GM12878 (cell line): ENCODE data around the gene BIK. TPM values are rescaled to one million over a fixed set of nuclear protein-coding genes. Genes with fewer than 3 reads are reported as not detected.

Experiments
- FOXM1 ChIP-seq: IDR thresholded peaks from 2 replicates; pipeline ENCODE4 v1.6.1; 2012; ENCODE audit warnings: low read depth, mild to moderate bottlenecking, inconsistent platforms, low read length, moderate library complexity
- NRF1 ChIP-seq: conservative IDR thresholded peaks from 2 replicates; pipeline ENCODE4 v1.6.1; 2011; ENCODE audit warnings: mild to moderate bottlenecking, low read depth, low read length, improper control_type of control experiment
- RB1 ChIP-seq: fragments of 450-650 bp; formaldehyde crosslinking; IDR thresholded peaks from 2 replicates; pipeline ENCODE4 v1.6.1; 2017; ENCODE audit warnings: mild to moderate bottlenecking, borderline replicate concordance
- STAT3 ChIP-seq: IDR thresholded peaks from 2 replicates; pipeline ENCODE4 v1.6.1; 2011; ENCODE audit warnings: low read depth, low read length, improper control_type of control experiment
- SUPT20H ChIP-seq: IDR thresholded peaks from 2 replicates; pipeline ENCODE4 v1.6.1; 2011; ENCODE audit warnings: low read depth, mild to moderate bottlenecking, low read length, moderate library complexity, borderline replicate concordance; ENCODE audit not compliant: control insufficient read depth
- TAF1 ChIP-seq: IDR thresholded peaks from 2 replicates; pipeline ENCODE4 v1.6.1; 2011; ENCODE audit warnings: mild to moderate bottlenecking, low read depth, low read length, borderline replicate concordance
- ZNF207 ChIP-seq: fragments of 450-650 bp; IDR thresholded peaks from 2 replicates; pipeline ENCODE4 v1.6.1; 2014; ENCODE audit warnings: antibody characterized with exemption, mild to moderate bottlenecking, borderline replicate concordance
- ZNF24 ChIP-seq: fragments of 450-650 bp; IDR thresholded peaks from 2 replicates; pipeline ENCODE4 v1.6.1; 2017; ENCODE audit warnings: antibody characterized with exemption, mild to moderate bottlenecking
- polyA plus RNA-seq, 11 experiments: library from polyadenylated mRNA; depleted of rRNA in 4 of 11; unstranded in 6 of 11; stranded (reverse) in 5 of 11; fragments of >200 nt; fragmentation: Nextera tagmentation in 4 of 11; fragmentation: Illumina TruSeq in 1 of 11; extraction: Ambion mirVana in 4 of 11; extraction: Trizol in 1 of 11; gene quantifications; 1 replicate in 1 of 11; 2 replicates in 10 of 11; pipeline versions ENCODE4 v1.2.1 to v1.2.3, GENCODE V29; 2011 to 2016; ENCODE audit warnings: inconsistent platforms in 2 of 11, missing spikeins in 2 of 11, low read depth in 1 of 11
- total RNA-seq, 4 experiments: library from RNA; depleted of rRNA in 3 of 4; stranded (reverse); fragments of >200 nt in 3 of 4; fragmentation: Illumina TruSeq in 1 of 4; extraction: Trizol in 1 of 4; gene quantifications; 2 replicates each; pipeline versions ENCODE4 v1.2.1 to v1.2.3, GENCODE V29; 2013 to 2021
- TF ChIP-seq, protein P1 (sequence below): IDR thresholded peaks from 2 replicates; pipeline ENCODE4 v1.6.1; 2012; ENCODE audit warnings: low read length, inconsistent platforms
- TF ChIP-seq, protein P2 (sequence below): IDR thresholded peaks from 2 replicates; pipeline ENCODE4 v1.6.1; 2012; ENCODE audit warnings: low read depth, low read length, improper control_type of control experiment
- TF ChIP-seq, protein P3 (sequence below): fragments of 450-650 bp; IDR thresholded peaks from 2 replicates; pipeline ENCODE4 v1.6.1; 2017; ENCODE audit warnings: borderline replicate concordance
- TF ChIP-seq, protein P4 (sequence below): fragments of 450-650 bp; IDR thresholded peaks from 2 replicates; pipeline ENCODE4 v1.6.1; 2017; ENCODE audit warnings: mild to moderate bottlenecking, moderate library complexity
- TF ChIP-seq, protein P5 (sequence below): IDR thresholded peaks from 2 replicates; pipeline ENCODE4 v1.6.1; 2012; ENCODE audit warnings: improper control_type of control experiment, low read depth, low read length; ENCODE audit not compliant: insufficient replicate concordance

The BIK gene
- total and polyA plus RNA-seq, 10 of the 15 experiments (the other 5 are each of a cell fraction or from before 2014, with no cell fraction given), result 0.33 to 9.8 (median 3.9) TPM

DNA sequence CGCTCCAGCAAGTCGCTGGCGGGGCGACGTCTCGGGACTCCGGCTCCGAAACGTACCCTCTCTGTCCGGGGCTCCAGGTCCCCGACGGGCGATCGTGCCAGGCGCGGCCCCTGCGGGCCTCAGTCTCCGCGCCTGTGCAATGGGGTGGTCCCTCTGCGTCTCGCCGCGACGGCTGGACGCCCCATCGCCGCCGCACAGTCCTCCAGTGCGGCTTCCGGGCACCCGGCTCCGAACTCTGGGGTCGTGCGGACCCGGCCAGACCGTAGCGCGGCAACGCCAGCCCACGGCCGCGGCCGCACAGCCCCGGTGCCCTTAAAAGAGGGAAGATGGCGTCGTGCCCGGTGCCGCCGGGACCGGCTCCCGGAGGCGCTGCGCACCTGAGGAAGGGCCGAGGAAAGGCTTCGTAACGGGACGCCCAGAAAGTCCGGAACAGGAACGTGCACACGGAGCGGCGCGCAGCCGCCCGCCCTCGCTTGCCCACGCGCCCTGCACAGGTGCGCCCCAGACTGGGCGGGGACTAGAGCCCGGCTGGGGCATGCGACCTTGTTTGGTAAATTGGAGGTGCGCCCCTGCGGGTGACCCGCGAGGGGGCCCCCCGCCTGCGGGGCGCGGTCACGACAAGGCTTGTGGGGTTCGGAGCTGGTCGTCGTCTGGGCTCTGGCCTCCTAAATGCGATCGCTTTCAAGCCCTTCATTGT, 525 bp downstream of the BIK start (continued):
- TF ChIP-seq, protein P1, sequence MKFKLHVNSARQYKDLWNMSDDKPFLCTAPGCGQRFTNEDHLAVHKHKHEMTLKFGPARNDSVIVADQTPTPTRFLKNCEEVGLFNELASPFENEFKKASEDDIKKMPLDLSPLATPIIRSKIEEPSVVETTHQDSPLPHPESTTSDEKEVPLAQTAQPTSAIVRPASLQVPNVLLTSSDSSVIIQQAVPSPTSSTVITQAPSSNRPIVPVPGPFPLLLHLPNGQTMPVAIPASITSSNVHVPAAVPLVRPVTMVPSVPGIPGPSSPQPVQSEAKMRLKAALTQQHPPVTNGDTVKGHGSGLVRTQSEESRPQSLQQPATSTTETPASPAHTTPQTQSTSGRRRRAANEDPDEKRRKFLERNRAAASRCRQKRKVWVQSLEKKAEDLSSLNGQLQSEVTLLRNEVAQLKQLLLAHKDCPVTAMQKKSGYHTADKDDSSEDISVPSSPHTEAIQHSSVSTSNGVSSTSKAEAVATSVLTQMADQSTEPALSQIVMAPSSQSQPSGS, result no peak
- TF ChIP-seq, protein P2, sequence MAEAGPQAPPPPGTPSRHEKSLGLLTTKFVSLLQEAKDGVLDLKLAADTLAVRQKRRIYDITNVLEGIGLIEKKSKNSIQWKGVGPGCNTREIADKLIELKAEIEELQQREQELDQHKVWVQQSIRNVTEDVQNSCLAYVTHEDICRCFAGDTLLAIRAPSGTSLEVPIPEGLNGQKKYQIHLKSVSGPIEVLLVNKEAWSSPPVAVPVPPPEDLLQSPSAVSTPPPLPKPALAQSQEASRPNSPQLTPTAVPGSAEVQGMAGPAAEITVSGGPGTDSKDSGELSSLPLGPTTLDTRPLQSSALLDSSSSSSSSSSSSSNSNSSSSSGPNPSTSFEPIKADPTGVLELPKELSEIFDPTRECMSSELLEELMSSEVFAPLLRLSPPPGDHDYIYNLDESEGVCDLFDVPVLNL, result no peak
- TF ChIP-seq, protein P3, sequence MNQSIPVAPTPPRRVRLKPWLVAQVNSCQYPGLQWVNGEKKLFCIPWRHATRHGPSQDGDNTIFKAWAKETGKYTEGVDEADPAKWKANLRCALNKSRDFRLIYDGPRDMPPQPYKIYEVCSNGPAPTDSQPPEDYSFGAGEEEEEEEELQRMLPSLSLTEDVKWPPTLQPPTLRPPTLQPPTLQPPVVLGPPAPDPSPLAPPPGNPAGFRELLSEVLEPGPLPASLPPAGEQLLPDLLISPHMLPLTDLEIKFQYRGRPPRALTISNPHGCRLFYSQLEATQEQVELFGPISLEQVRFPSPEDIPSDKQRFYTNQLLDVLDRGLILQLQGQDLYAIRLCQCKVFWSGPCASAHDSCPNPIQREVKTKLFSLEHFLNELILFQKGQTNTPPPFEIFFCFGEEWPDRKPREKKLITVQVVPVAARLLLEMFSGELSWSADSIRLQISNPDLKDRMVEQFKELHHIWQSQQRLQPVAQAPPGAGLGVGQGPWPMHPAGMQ, result no peak
- no peak for TF ChIP-seq SUPT20H
- TF ChIP-seq ZNF24, result no peak
- TF ChIP-seq STAT3, result no peak
- no peak for TF ChIP-seq FOXM1
- TF ChIP-seq ZNF207, result no peak
- TF ChIP-seq NRF1, result no peak
- TF ChIP-seq TAF1, result no peak
- no peak for TF ChIP-seq RB1
- TF ChIP-seq, protein P4, sequence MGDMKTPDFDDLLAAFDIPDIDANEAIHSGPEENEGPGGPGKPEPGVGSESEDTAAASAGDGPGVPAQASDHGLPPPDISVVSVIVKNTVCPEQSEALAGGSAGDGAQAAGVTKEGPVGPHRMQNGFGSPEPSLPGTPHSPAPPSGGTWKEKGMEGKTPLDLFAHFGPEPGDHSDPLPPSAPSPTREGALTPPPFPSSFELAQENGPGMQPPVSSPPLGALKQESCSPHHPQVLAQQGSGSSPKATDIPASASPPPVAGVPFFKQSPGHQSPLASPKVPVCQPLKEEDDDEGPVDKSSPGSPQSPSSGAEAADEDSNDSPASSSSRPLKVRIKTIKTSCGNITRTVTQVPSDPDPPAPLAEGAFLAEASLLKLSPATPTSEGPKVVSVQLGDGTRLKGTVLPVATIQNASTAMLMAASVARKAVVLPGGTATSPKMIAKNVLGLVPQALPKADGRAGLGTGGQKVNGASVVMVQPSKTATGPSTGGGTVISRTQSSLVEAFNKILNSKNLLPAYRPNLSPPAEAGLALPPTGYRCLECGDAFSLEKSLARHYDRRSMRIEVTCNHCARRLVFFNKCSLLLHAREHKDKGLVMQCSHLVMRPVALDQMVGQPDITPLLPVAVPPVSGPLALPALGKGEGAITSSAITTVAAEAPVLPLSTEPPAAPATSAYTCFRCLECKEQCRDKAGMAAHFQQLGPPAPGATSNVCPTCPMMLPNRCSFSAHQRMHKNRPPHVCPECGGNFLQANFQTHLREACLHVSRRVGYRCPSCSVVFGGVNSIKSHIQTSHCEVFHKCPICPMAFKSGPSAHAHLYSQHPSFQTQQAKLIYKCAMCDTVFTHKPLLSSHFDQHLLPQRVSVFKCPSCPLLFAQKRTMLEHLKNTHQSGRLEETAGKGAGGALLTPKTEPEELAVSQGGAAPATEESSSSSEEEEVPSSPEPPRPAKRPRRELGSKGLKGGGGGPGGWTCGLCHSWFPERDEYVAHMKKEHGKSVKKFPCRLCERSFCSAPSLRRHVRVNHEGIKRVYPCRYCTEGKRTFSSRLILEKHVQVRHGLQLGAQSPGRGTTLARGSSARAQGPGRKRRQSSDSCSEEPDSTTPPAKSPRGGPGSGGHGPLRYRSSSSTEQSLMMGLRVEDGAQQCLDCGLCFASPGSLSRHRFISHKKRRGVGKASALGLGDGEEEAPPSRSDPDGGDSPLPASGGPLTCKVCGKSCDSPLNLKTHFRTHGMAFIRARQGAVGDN, result no peak
- TF ChIP-seq, protein P5, sequence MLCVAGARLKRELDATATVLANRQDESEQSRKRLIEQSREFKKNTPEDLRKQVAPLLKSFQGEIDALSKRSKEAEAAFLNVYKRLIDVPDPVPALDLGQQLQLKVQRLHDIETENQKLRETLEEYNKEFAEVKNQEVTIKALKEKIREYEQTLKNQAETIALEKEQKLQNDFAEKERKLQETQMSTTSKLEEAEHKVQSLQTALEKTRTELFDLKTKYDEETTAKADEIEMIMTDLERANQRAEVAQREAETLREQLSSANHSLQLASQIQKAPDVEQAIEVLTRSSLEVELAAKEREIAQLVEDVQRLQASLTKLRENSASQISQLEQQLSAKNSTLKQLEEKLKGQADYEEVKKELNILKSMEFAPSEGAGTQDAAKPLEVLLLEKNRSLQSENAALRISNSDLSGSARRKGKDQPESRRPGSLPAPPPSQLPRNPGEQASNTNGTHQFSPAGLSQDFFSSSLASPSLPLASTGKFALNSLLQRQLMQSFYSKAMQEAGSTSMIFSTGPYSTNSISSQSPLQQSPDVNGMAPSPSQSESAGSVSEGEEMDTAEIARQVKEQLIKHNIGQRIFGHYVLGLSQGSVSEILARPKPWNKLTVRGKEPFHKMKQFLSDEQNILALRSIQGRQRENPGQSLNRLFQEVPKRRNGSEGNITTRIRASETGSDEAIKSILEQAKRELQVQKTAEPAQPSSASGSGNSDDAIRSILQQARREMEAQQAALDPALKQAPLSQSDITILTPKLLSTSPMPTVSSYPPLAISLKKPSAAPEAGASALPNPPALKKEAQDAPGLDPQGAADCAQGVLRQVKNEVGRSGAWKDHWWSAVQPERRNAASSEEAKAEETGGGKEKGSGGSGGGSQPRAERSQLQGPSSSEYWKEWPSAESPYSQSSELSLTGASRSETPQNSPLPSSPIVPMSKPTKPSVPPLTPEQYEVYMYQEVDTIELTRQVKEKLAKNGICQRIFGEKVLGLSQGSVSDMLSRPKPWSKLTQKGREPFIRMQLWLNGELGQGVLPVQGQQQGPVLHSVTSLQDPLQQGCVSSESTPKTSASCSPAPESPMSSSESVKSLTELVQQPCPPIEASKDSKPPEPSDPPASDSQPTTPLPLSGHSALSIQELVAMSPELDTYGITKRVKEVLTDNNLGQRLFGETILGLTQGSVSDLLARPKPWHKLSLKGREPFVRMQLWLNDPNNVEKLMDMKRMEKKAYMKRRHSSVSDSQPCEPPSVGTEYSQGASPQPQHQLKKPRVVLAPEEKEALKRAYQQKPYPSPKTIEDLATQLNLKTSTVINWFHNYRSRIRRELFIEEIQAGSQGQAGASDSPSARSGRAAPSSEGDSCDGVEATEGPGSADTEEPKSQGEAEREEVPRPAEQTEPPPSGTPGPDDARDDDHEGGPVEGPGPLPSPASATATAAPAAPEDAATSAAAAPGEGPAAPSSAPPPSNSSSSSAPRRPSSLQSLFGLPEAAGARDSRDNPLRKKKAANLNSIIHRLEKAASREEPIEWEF, result no peak
